Activated T-cell treated with anti-CD3 and anti-CD28 coated beads, Interleukin-2, amount 50 U/mL, for 4 hours (primary cell): ENCODE results near the gene ST6GALNAC3. TPM values are rescaled to one million over a fixed set of nuclear protein-coding genes. Genes with fewer than 3 reads are reported as not detected.

ENCODE experiments used
- ATAC-seq, 2 donors: fragments of 200-7000 bp; cut with Tn5 transposase; one replicate each; pipeline ENCODE4 v1.10.0; 2021
- DNase-seq: peaks from one replicate; pipeline ENCODE4 v3.0.0-alpha.2; 2020
- H3K27me3 Mint-ChIP-seq: one replicate; pipeline ENCODE4 v1.8.0; 2021; ENCODE audit warnings: low read depth, mixed read lengths
- H3K36me3 Mint-ChIP-seq: one replicate; pipeline ENCODE4 v1.8.0; 2022; ENCODE audit warnings: mixed read lengths; ENCODE audit not compliant: insufficient read depth
- H3K4me1 Mint-ChIP-seq: one replicate; pipeline ENCODE4 v1.8.0; 2021; ENCODE audit warnings: low read depth, mixed read lengths
- H3K4me3 Mint-ChIP-seq: one replicate; pipeline ENCODE4 v1.8.0; 2021; ENCODE audit warnings: mild to moderate bottlenecking, moderate library complexity, mixed read lengths
- H3K9me3 Mint-ChIP-seq: one replicate; pipeline ENCODE4 v1.8.0; 2021; ENCODE audit warnings: mixed read lengths
- total RNA-seq, 3 donors: library from RNA; stranded (reverse); gene quantifications; one replicate each; pipeline ENCODE4 v1.2.1, GENCODE V29; 2021

Gene ST6GALNAC3
- total RNA-seq, 3 donors from 2014 or later: 0.24 to 0.73 (median 0.53) TPM

DNA sequence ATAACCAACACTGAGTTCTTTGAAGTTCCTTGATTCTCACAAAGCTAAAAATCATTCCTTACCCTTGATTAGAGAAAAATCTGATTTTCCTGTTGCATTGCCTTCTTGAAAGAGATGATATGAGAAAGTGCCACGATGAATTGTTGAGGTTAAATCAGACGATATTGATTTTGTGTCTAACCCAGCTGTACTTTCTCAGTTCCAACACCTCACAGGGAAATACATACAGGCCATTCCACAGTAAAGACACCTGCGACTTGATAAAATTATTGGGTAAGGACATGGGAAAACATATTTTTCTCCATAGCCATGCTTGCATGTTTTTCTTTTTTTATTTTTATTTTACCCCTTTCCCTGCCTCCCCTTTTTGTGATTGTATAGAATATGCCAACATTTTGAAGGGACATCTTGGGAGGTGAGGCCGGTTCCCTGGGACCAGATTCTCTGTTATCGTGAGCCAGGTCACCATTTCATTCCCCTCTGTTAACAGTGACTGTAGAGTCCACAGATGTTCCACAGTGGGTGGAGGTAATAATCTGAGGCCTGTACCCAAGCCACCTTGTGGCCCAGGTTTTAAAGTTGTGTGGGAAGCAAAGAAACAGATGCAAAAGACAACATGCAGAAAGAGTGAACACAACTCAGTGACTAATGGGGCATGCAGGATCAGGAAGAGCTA lies 537.4 kb downstream of the ST6GALNAC3 start:
- H3K36me3 Mint-ChIP-seq: no peaks in the 10 kb centered on the region
- no peaks in the 10 kb centered on the region for H3K27me3 Mint-ChIP-seq
- no peaks in the 10 kb centered on the region for H3K4me1 Mint-ChIP-seq
- no peak for ATAC-seq
- no peaks in the 10 kb centered on the region for H3K9me3 Mint-ChIP-seq
- no peak for DNase-seq
- H3K4me3 Mint-ChIP-seq: no peak overlapping the region

DNA sequence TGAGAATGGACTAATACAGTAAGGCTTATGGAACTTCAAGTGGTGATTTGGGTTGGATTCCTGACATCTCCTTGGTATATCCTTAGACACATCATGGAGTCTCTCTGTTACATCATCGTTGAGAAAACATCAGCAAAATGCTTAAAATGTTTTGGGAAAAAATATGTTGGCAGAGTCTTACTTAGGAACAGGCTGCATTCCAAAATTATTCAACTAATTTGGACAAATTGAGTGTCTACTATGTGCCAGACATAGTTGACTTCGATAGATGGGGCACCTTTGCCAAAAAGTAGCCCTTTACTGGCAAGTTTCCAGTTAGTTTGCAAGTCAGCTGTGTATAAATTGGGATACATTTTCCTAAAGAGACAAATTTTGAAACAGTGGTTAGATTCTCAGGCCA lies 539.3 kb downstream of the ST6GALNAC3 start:
- DNase-seq: no peak
- Mint-ChIP-seq H3K9me3 (no peaks in the 10 kb centered on the region), H3K4me3 (no peak overlapping the region), H3K27me3 (no peaks in the 10 kb centered on the region), H3K36me3 (no peaks in the 10 kb centered on the region), H3K4me1 (no peaks in the 10 kb centered on the region)
- ATAC-seq: no peak

- H3K4me3 Mint-ChIP-seq: no peak overlapping the region
- H3K4me1 Mint-ChIP-seq: no peaks in the 10 kb centered on the region
- DNase-seq (no peak), ATAC-seq (no peak)
- no peaks in the 10 kb centered on the region for H3K36me3 Mint-ChIP-seq
- no peaks in the 10 kb centered on the region for H3K9me3 Mint-ChIP-seq
- no peaks in the 10 kb centered on the region for H3K27me3 Mint-ChIP-seq
Observed at GRCh38 chr1:76615253-76616035, 540.9 kb downstream of the ST6GALNAC3 start.

DNA sequence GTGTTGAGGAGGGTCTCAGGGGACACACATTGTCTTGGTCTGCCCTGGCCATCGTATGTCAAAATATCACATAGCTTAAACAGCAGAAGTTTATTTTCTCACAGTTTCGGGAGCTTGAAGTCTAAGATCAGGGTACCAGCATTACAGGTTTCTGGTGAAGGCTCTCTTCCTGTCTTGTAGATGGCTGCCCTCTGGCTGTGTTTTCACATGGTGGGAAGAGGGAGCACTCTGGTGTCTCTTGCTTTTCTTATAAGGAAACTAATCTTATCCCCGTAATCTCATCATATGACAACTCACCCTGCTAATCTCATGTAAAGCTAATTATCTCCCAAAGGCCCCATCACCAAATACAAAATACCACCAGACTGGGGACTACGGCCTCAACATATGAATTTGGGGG lies 545.8 kb downstream of the ST6GALNAC3 start:
- H3K36me3 Mint-ChIP-seq: no peaks in the 10 kb centered on the region
- H3K27me3 Mint-ChIP-seq: no peaks in the 10 kb centered on the region
- H3K9me3 Mint-ChIP-seq: no peaks in the 10 kb centered on the region
- no peak for DNase-seq
- no peak overlapping the region for H3K4me3 Mint-ChIP-seq
- ATAC-seq: no peak
- no peaks in the 10 kb centered on the region for H3K4me1 Mint-ChIP-seq

DNA sequence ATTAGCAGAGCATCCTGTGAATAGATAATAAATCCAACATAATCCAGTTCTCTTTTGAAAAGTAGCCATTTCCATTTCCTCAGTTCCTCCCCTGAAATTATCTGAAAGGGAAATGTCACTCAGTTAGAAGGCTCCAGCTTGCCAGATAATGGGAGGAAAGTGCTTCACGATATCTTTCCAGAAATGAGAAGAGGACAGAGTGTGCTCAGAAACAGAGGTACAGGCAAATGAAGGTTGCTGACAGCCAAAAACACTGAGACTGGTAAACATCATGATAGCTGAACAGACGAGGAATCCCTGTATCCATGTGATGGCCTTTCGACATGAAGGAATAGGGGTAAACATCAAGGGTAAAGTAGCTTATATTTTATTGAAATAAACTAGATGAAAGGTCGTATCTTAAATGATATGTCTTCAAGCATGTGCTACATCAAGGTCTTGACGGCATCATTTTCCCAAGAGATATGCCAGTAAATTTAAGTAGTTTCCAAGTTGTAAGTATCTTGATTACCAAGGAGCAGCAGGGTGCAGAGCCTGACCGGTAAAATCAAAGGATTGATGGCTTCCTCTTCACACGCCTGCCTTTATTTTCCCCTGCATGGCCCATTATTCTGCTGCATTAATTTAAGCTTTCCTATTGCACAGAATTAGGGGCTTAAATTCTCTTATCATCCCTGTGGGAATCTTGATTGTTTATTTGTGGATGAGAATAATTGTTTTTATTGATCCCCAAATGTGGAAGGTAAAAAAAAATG lies 548.4 kb downstream of the ST6GALNAC3 start:
- Mint-ChIP-seq H3K4me1 (no peaks in the 10 kb centered on the region), H3K9me3 (no peaks in the 10 kb centered on the region), H3K27me3 (no peaks in the 10 kb centered on the region), H3K36me3 (no peaks in the 10 kb centered on the region), H3K4me3 (no peak overlapping the region)
- ATAC-seq: no peak
- no peak for DNase-seq

- ATAC-seq (no peak), DNase-seq (no peak)
- Mint-ChIP-seq H3K9me3 (no peaks in the 10 kb centered on the region), H3K27me3 (no peaks in the 10 kb centered on the region), H3K36me3 (peaks cover 2% of the 10 kb centered on the region), H3K4me3 (no peak overlapping the region), H3K4me1 (no peaks in the 10 kb centered on the region)
Observed at GRCh38 chr1:76625886-76626678, 551.5 kb downstream of the ST6GALNAC3 start.

GRCh38 chr1:76627498-76627897 lies 553.0 kb downstream of the ST6GALNAC3 start:
- no peak for ATAC-seq
- Mint-ChIP-seq H3K4me3 (no peak overlapping the region), H3K36me3 (peaks cover 2% of the 10 kb centered on the region), H3K4me1 (no peaks in the 10 kb centered on the region), H3K9me3 (no peaks in the 10 kb centered on the region), H3K27me3 (no peaks in the 10 kb centered on the region)
- no peak for DNase-seq

DNA sequence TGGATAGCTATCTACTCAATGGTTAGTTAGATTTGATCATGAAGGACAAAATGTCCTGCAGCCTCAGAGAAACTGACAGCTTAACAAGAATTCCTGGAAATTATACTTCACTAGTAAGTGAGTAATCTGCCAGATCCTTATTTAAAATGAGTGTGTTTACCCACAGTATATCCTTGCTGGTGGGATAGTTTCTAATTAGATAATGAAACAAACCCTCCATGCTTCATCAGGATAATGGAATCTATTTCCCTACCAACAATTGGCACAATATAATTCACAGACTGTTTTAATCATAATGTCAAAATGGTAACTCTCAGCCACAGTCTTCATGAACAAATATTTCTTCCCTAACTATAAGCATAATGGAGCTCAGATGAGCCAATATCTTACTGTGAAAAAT lies 553.4 kb downstream of the ST6GALNAC3 start:
- ATAC-seq: no peak
- H3K27me3 Mint-ChIP-seq: no peaks in the 10 kb centered on the region
- H3K4me3 Mint-ChIP-seq: no peak overlapping the region
- H3K9me3 Mint-ChIP-seq: no peaks in the 10 kb centered on the region
- H3K36me3 Mint-ChIP-seq: peaks cover 2% of the 10 kb centered on the region
- no peak for DNase-seq
- no peaks in the 10 kb centered on the region for H3K4me1 Mint-ChIP-seq

- no peak overlapping the region for H3K4me3 Mint-ChIP-seq
- no peaks in the 10 kb centered on the region for H3K27me3 Mint-ChIP-seq
- ATAC-seq: no peak
- H3K4me1 Mint-ChIP-seq: peaks cover 4% of the 10 kb centered on the region
- no peak for DNase-seq
- peaks cover 2% of the 10 kb centered on the region for H3K36me3 Mint-ChIP-seq
- H3K9me3 Mint-ChIP-seq: no peaks in the 10 kb centered on the region
Observed at GRCh38 chr1:76632136-76632535, 557.6 kb downstream of the ST6GALNAC3 start.

GRCh38 chr1:76635784-76636183 lies 561.2 kb downstream of the ST6GALNAC3 start:
- Mint-ChIP-seq H3K27me3 (peaks cover 3% of the 10 kb centered on the region), H3K36me3 (no peaks in the 10 kb centered on the region), H3K4me1 (peaks cover 4% of the 10 kb centered on the region), H3K4me3 (no peak overlapping the region), H3K9me3 (no peaks in the 10 kb centered on the region)
- DNase-seq: no peak
- ATAC-seq: no peak

GRCh38 chr1:76639181-76639580 lies 564.6 kb downstream of the ST6GALNAC3 start:
- Mint-ChIP-seq H3K4me1 (peaks cover 3% of the 10 kb centered on the region), H3K4me3 (no peak overlapping the region), H3K27me3 (peaks cover 3% of the 10 kb centered on the region), H3K36me3 (no peaks in the 10 kb centered on the region), H3K9me3 (peaks cover 5% of the 10 kb centered on the region)
- ATAC-seq (no peak), DNase-seq (no peak)

DNA sequence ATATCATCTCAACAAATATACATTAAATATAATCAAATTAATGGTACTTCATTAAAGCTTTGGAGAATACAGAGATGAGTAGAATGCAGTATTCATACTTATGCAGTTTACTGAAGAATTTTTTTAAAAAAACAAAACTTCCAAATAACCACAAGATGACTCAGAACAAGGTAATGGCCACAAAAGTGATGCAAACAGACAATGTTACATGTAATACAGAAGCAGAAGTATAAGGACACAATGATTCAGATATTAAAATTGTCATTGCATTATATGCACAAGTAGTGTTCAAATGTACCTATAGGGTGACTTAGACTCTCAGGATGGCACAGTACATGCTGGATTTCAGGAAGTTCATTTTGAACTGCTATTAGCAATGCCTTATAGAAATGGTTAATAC lies 565.5 kb downstream of the ST6GALNAC3 start:
- no peak for ATAC-seq
- peaks cover 3% of the 10 kb centered on the region for H3K27me3 Mint-ChIP-seq
- no peak for DNase-seq
- no peaks in the 10 kb centered on the region for H3K36me3 Mint-ChIP-seq
- no peak overlapping the region for H3K4me3 Mint-ChIP-seq
- H3K4me1 Mint-ChIP-seq: peaks cover 3% of the 10 kb centered on the region
- peaks cover 5% of the 10 kb centered on the region for H3K9me3 Mint-ChIP-seq

DNA sequence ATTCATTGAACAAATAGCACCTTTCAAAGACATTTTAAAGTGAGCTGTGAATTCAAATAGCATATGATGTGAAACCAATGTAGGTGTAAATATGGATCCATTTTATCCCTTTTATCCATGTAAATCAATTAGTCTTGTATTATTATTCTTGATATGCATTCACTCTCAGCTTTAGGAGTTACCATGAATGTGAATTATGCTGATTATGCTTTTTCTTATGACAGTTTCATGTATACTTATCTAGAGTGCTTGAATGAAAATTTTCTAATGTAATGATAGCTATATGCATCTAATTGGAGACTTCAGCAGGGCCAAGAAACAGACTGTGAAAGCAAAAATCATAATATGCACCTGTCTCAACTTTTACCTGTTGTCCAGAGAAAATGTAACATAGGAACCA lies 566.2 kb downstream of the ST6GALNAC3 start:
- ATAC-seq (no peak), DNase-seq (no peak)
- no peak overlapping the region for H3K4me3 Mint-ChIP-seq
- peaks cover 3% of the 10 kb centered on the region for H3K27me3 Mint-ChIP-seq
- peaks cover 3% of the 10 kb centered on the region for H3K4me1 Mint-ChIP-seq
- H3K36me3 Mint-ChIP-seq: no peaks in the 10 kb centered on the region
- peaks cover 5% of the 10 kb centered on the region for H3K9me3 Mint-ChIP-seq

- Mint-ChIP-seq H3K4me3 (no peak overlapping the region), H3K36me3 (no peaks in the 10 kb centered on the region), H3K27me3 (no peaks in the 10 kb centered on the region), H3K4me1 (no peaks in the 10 kb centered on the region), H3K9me3 (peaks cover 5% of the 10 kb centered on the region)
- DNase-seq (no peak), ATAC-seq (no peak)
Observed at GRCh38 chr1:76644139-76644538, 569.6 kb downstream of the ST6GALNAC3 start.
